Measurements from ENCODE around the gene OPHN1.
"Not testable (repeated sequence)": the region's sequence is repeated elsewhere in the genome, so short reads cannot be mapped to it uniquely, and the experiment has no call there.

OPHN1 gene

GRCh38 chrX:68420559-68420958, 12.7 kb downstream of the OPHN1 start:
- FAIRE-seq: no peak

- no peak for FAIRE-seq
Measured at GRCh38 chrX:68419975-68420374, 13.3 kb downstream of the OPHN1 start.

DNA sequence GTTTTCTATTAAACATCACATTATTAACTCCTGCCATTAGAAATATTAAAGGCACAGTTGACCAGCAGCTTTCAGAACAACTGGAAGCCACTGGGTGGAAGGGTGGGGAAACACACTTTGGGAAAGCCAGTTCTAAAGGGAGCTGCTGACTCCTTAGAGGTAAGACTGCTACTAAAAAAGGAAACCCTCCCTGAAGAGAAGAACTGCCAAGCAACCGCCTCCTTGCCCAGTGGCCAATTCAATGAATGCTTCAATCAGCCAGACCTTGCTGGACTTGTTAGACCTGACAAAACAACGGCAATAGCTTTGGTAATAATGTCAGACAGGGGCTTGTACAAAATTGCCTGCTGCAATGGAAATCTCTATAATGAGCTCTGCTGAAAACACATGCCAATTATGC, 15.6 kb downstream of the OPHN1 start:
- no peak for FAIRE-seq

DNA sequence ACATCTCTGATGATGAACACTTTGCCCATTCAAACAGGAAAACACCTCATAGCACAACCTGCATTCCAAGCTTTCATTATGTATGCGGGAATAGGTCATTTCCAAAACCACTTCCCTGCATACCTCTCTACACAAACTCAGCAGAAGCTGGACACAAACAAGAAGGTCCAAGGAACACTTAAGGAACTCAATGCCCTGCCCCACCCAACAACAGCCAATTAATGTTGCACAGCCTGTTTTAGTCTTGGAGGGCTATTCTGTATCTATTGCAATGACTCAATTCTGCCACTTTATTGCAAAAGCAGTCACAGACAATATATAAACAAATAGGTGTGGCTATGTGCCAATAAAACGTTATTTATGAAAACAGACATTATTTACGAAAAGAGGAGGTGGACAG, 16.7 kb downstream of the OPHN1 start:
- FAIRE-seq: no peak

GRCh38 chrX:68415316-68415715, 18.0 kb downstream of the OPHN1 start:
- FAIRE-seq: no peak

GRCh38 chrX:68413254-68413653, 20.0 kb downstream of the OPHN1 start:
- no peak for FAIRE-seq

- no peak for FAIRE-seq
Measured at GRCh38 chrX:68411729-68412128, 21.6 kb downstream of the OPHN1 start.

DNA sequence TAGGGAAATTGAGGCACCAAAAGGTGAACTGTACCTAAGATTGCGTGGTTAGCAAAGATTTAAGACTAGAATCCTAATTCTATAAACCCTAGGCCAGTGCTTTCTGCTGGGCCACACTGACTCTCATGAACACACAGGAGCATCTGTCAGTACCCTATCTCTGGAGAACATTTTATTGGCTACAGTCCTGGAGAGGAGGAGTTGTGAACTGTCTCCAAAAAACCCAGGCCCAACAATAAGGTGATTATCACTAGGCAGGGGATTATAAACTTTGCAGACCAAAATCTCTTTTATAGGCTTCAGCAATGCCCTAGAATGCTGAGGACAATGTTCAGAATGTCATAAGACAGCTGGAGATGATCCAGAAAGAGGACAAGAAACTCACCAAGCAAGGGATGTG, 24.1 kb downstream of the OPHN1 start:
- FAIRE-seq: no peak

DNA sequence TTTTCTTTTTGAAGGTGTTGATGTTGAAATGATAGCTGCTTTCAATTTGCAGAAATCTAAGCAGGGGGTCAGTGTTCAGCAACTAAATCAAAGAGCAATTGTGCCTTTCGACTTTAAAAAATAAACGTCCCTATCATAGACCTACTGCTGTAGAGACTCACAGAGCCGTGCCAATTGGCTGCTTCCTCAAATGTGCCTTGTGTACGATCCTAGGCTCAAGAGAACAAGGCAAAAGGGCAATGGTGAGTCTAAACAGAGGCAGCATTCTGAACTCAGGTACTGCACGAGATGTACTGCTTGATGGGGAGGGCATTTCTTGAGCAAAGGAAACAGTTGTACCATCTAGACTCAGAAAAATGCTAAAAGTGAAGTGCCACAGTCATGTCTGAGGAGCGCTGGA, 29.8 kb downstream of the OPHN1 start:
- no peak for FAIRE-seq

GRCh38 chrX:68403038-68403437, 30.3 kb downstream of the OPHN1 start:
- FAIRE-seq: no peak

DNA sequence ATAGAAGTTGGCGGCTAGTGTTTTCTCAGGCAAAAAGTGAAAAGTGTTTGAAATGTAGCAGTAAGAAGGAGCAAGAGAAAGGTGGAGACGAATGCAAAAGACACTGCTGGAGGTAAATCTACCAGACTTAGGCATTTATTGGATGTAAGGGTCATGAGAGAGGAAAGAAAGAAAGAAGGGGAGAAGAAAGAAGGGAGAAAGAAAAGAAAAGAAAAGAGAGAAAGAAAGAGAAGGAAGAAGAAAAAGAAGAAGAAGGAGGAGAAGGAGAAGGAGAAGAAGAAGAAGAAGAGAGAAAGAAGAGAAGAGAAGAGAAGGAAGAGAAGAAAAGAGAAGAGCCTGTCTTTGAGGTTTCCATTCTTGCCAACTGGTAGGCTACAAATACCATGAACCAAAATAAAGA, 31.2 kb downstream of the OPHN1 start:
- FAIRE-seq: no peak

DNA sequence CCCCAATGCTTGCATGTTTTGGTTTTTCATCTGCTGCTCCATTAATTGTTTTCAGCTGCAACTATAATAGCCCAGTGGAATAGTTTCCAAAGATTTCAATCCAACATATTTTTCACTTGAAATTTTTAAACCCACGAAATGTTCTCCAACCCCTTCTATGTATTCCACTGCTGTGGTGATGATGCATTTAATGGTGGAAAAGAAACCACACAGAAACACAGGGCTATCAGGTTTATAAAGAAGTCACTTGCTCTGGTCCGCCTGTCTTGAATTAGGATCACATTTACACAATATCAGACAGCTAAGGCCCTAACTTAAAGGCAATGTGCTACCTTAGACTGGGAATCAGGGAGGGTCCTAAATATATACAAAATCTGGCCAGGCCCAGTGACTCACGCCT, 35.0 kb downstream of the OPHN1 start:
- FAIRE-seq: no peak

- FAIRE-seq: no peak
Measured at GRCh38 chrX:68396953-68397352, 36.3 kb downstream of the OPHN1 start.

GRCh38 chrX:68389419-68389960, 43.8 kb downstream of the OPHN1 start:
- not testable (repeated sequence) for FAIRE-seq

DNA sequence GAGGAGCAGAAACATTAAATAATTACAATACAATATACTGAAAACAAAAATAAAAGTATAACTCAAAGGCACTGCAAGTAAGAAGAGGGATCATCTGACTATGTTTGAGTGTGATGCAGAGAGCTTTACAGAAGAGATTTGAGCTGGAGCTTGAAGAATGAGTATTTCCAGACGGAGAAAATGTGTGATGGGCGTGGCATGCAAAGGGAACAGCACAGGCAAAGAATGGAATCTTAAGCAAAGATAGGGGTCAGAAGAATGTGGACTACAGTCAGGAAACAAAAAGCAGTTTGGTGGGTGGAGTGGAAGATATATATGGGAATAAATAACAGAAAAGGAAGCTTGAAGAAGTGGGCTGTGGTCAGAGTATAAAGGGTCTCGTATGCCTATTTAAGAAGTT, 45.5 kb downstream of the OPHN1 start:
- no peak for FAIRE-seq

DNA sequence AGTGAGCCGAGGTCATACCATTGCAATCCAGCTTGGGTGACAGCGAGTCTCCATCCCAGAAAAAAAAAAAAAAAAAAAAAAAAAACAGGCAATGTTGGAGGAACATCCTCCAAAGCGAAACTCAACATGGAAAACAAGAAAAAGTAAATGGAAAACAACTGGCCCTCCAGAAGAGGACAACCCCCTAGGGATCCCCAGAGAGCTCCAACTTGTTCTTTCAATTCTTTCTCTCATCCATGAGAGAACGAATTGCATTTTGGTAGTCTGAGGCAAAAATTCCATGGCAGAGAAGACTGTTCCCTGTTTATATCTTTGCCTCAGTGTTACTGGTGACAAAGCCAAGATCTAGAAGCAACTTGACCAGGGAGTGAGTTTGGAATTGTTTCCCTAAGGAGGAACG, 49.8 kb downstream of the OPHN1 start:
- FAIRE-seq: no peak

- FAIRE-seq: not testable (repeated sequence)
Measured at GRCh38 chrX:68377579-68377978, 55.7 kb downstream of the OPHN1 start.

DNA sequence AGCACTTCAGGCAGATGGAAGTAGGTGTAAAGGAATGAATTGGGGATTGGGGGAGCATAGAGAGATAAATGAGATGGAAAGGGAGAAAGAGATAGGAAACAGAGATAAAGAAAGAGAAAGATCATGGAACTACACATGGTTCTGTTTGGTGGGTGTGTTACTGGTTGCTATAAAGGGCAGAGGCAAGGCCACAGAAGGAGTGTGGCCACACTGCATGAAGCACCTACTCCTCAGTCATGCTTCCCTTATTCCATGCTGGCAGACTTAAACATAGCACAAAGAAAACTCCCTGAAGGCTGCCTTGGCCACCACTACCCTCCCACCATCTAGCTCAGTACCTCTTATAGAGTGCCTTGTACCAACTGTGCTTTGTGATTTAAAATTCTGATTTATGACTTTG, 56.9 kb downstream of the OPHN1 start:
- FAIRE-seq: no peak

DNA sequence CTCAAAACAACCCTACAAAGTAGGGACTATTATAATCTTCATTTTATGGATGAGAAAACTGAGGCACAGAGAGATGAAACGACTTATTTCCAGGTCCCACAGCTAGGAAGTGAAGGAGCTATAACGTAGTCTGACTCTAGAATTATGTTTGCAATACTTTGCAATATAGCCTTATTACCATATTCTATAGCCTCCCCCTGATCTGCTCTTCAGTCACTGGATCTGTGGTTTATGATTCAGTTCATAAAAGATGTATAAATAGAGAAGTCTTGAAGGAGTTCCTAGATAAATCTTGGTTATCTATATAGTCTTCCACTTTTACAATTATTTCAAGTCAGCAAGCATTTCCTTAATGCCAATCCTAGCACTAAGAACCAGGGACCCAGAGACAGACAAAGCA, 57.5 kb downstream of the OPHN1 start:
- no peak for FAIRE-seq

DNA sequence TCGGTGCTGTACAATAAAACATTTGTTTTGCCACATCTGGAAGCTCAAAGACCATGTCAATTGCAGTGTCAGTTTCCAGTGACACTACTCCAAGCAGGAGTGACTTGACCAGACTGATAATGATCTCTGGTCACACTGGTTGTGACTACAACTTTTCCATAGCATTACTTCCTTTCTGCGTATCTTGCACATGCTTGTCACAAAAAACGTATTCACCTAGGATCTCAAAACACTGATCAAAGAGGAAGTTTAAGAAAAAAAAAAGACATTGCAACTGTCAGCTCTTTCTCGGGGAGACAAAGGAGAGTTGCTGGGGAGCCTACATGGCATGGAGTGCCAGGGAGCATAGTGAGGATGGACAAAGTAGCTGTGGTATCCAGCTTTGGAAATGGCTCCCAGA, 60.6 kb downstream of the OPHN1 start:
- no peak for FAIRE-seq

DNA sequence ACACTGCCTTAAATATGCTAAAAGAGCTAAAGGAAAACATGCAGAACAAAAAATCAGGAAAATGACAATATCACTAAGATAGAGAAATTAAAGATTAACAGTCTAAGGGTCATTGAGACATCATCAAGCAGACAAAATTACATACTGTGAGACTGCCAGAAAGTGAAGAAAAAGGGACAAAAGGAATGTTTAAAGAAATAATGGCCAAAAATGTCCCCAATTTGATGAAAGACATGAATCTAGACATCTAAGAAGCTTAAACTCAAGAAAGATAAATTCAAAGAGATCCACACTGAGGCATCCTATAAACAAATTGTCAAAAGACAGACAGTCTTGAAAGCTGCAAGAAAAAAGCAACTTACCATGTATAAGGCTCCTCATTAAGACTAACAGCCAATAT, 63.7 kb downstream of the OPHN1 start:
- FAIRE-seq: no peak

GRCh38 chrX:68365341-68365740, 68.0 kb downstream of the OPHN1 start:
- FAIRE-seq: no peak

DNA sequence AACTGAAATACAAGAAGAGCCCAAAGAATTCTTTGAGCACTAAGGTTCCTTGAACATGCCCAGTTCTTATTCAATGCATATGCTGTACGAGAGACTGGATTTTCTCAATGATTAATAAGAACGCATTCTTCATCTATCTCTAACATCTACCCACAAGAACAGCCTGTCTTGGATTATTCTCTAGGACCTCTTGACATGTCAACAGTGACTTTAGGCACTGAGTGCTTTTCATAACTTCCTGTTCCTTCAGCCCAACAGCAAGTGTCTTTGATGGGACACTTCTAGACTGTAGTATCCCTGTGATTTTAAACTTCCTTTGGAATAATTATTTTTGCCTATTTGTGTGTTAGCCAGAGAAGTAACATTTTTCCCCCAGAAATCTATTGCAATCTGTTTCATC, 69.3 kb downstream of the OPHN1 start:
- no peak for FAIRE-seq

DNA sequence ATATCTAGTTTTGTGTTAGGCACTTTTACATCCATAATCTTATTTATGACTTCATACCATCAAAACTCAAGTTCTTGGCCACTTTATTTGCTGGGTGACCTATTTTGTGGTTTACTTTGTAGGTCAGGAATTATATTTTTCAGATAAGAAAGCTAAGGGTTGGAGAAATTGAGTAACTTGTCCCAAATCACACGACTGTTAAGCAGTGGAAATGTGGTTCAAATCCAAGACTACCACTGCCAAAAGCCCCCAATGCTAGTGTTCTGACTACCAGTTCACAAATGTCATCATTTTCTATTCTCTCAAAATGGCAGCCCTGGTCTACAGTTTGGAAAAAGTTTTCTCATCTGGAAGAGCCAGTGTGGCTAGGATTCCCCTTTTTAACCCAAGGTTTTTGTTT, 74.6 kb downstream of the OPHN1 start:
- FAIRE-seq: no peak

- no peak for FAIRE-seq
Measured at GRCh38 chrX:68355629-68355920, 77.7 kb downstream of the OPHN1 start.

All from G401.6 (cell line).